K562 (cell line): Measurements from ENCODE around the gene CHTF8. TPM values are rescaled to one million over a fixed set of nuclear protein-coding genes. Genes with fewer than 3 reads are reported as not detected.

ENCODE experiments used
- FOXJ3 ChIP-seq: sonication (generic); formaldehyde crosslinking; IDR thresholded peaks from 2 replicates; pipeline ENCODE4 v1.4.0; 2020; ENCODE audit warnings: mild to moderate bottlenecking, missing genetic modification reagents
- JUN ChIP-seq, 2 experiments: sonication (generic) in 1 of 2; formaldehyde crosslinking in 1 of 2; IDR thresholded peaks; 2 replicates each; pipeline versions ENCODE4 v1.6.1 to v1.8.0; 2012 to 2022; ENCODE audit warnings: borderline replicate concordance in 2 of 2, mild to moderate bottlenecking in 2 of 2, improper control_type of control experiment in 1 of 2, low read depth in 1 of 2, low read length in 1 of 2, missing genetic modification reagents in 1 of 2
- NFIC ChIP-seq: fragments of 450-650 bp; IDR thresholded peaks from 2 replicates; pipeline ENCODE4 v1.6.1; 2017; ENCODE audit warnings: mild to moderate bottlenecking, inconsistent platforms
- NONO ChIP-seq, 2 experiments: fragments of 200-400 bp in 1 of 2; fragments of 450-650 bp in 1 of 2; formaldehyde crosslinking in 1 of 2; IDR thresholded peaks; 2 replicates each; pipeline ENCODE4 v1.6.1; 2017; ENCODE audit warnings: low read depth in 2 of 2, mild to moderate bottlenecking in 2 of 2, moderate library complexity in 2 of 2, low read length in 1 of 2
- PML ChIP-seq: IDR thresholded peaks from 2 replicates; pipeline ENCODE4 v1.6.1; 2012; ENCODE audit warnings: low read length, inconsistent platforms
- PTTG1 ChIP-seq: fragments of 450-650 bp; IDR thresholded peaks from 2 replicates; pipeline ENCODE4 v1.6.1; 2016; ENCODE audit warnings: low read depth, mild to moderate bottlenecking, missing genetic modification characterization, missing compliant biosample characterization
- RBFOX2 ChIP-seq: fragments of 200-400 bp; formaldehyde crosslinking; IDR thresholded peaks from 2 replicates; pipeline ENCODE4 v1.6.1; 2017; ENCODE audit warnings: low read depth, mild to moderate bottlenecking, low read length, moderate library complexity
- TAF1 ChIP-seq: IDR thresholded peaks from 2 replicates; pipeline ENCODE4 v1.6.1; 2011; ENCODE audit warnings: mild to moderate bottlenecking, low read length, moderate library complexity; ENCODE audit not compliant: insufficient read depth, control insufficient read depth, severe bottlenecking; ENCODE audit errors: extremely low read depth
- TAL1 ChIP-seq: fragments of 450-650 bp; IDR thresholded peaks from 2 replicates; pipeline ENCODE4 v1.6.1; 2016; ENCODE audit warnings: mild to moderate bottlenecking
- ZNF707 ChIP-seq: fragments of 250-450 bp; sonication (Bioruptor Pico); conservative IDR thresholded peaks from 2 replicates; pipeline ENCODE4 v1.8.0; 2022; ENCODE audit warnings: inconsistent platforms, mild to moderate bottlenecking, moderate library complexity
- polyA plus RNA-seq, 8 experiments: library from polyadenylated mRNA; depleted of rRNA in 4 of 8; stranded (reverse) in 5 of 8; unstranded in 3 of 8; fragments of >200 nt; fragmentation: Nextera tagmentation in 2 of 8; fragmentation: Illumina TruSeq in 1 of 8; extraction: Ambion mirVana in 2 of 8; extraction: Trizol in 1 of 8; gene quantifications; 2 replicates each; pipeline versions ENCODE4 v1.2.1 to v1.2.3, GENCODE V29; 2011 to 2014; ENCODE audit warnings: inconsistent platforms in 1 of 8, missing spikeins in 1 of 8
- total RNA-seq, 7 experiments: library from RNA; depleted of rRNA in 6 of 7; stranded (reverse); fragments of >200 nt in 6 of 7; fragmentation: Illumina TruSeq in 2 of 7; extraction: Trizol in 2 of 7; gene quantifications; 2 replicates each; pipeline versions ENCODE4 v1.2.1 to v1.2.3, GENCODE V29; 2011 to 2021; ENCODE audit warnings: low replicate concordance in 1 of 7
- TF ChIP-seq, protein P1 (sequence below), 2 experiments: fragments of 450-650 bp in 1 of 2; sonication (generic) in 1 of 2; formaldehyde crosslinking in 1 of 2; IDR thresholded peaks; 2 replicates each; pipeline versions ENCODE4 v1.7.1 to v1.9.0; 2016 to 2022; ENCODE audit warnings: inconsistent platforms in 1 of 2, mild to moderate bottlenecking in 1 of 2, missing genetic modification reagents in 1 of 2
- TF ChIP-seq, protein P2 (sequence below): fragments of 200-400 bp; formaldehyde crosslinking; IDR thresholded peaks from 2 replicates; pipeline ENCODE4 v1.6.1; 2017; ENCODE audit warnings: mild to moderate bottlenecking, low read depth, low read length, moderate library complexity

Gene CHTF8
- total and polyA plus RNA-seq, 9 of the 15 experiments (the other 6 are each of a cell fraction or from before 2014, with no cell fraction given) = 20.2 to 199 (median 108) TPM

DNA sequence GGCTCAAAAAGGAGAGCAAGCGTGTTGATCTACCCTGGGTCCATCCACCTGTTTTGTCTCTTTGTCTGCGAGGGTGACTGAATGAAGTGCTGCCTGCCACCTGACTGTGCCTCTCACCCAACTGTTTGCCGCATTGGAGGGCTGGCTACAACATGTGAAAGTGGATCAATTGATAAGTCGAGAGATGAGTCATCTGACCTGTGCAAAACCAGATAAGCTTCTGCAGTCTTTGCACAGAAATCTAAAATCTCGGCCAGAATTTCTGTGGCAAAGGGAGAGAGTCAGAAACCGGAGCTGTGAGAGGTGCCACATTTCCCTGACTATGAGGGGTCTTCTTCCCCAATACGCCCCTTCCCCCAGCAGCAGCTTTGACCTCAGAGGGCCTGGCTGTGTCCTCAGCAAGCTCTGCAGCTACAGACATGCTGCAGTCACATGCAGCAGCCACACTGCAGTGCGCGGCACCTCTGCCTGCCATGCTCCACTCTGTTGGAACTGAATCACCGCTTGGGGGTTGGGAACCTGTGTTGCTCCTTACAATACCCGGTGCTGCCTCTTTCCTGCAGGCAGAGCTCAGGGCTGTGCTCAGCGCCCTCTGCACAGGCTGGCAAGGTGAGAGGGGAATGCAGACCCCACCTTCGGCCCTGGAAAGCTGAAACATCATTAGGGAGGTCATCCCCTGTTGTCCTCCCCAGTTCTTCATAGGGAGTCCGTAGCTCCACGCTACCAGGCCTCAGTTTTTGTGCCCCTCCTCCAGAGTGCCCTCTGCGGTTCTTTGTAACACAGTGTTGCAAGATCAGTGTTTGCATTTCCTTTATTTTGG is 43.1 kb downstream of the CHTF8 start (continued):
- TF ChIP-seq, protein P1, sequence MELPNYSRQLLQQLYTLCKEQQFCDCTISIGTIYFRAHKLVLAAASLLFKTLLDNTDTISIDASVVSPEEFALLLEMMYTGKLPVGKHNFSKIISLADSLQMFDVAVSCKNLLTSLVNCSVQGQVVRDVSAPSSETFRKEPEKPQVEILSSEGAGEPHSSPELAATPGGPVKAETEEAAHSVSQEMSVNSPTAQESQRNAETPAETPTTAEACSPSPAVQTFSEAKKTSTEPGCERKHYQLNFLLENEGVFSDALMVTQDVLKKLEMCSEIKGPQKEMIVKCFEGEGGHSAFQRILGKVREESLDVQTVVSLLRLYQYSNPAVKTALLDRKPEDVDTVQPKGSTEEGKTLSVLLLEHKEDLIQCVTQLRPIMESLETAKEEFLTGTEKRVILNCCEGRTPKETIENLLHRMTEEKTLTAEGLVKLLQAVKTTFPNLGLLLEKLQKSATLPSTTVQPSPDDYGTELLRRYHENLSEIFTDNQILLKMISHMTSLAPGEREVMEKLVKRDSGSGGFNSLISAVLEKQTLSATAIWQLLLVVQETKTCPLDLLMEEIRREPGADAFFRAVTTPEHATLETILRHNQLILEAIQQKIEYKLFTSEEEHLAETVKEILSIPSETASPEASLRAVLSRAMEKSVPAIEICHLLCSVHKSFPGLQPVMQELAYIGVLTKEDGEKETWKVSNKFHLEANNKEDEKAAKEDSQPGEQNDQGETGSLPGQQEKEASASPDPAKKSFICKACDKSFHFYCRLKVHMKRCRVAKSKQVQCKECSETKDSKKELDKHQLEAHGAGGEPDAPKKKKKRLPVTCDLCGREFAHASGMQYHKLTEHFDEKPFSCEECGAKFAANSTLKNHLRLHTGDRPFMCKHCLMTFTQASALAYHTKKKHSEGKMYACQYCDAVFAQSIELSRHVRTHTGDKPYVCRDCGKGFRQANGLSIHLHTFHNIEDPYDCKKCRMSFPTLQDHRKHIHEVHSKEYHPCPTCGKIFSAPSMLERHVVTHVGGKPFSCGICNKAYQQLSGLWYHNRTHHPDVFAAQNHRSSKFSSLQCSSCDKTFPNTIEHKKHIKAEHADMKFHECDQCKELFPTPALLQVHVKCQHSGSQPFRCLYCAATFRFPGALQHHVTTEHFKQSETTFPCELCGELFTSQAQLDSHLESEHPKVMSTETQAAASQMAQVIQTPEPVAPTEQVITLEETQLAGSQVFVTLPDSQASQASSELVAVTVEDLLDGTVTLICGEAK (IDR thresholded peaks at IDR 0.05) = no peak
- TF ChIP-seq, protein P1 (CRISPR knock-in tag; IDR thresholded peaks at IDR 0.05) = no peak
- TF ChIP-seq FOXJ3 (CRISPR knock-in tag) = no peak
- no peak for TF ChIP-seq TAF1
- no peak for TF ChIP-seq RBFOX2
- 0 out of 2 replicates have a peak, but pooled peaks have one; percentile 21 for TF ChIP-seq NFIC
- TF ChIP-seq TAL1 = peak; percentile 77
- no peak for TF ChIP-seq PTTG1 (tag)
- TF ChIP-seq ZNF707 (CRISPR knock-in tag) = no peak
- TF ChIP-seq, protein P2, sequence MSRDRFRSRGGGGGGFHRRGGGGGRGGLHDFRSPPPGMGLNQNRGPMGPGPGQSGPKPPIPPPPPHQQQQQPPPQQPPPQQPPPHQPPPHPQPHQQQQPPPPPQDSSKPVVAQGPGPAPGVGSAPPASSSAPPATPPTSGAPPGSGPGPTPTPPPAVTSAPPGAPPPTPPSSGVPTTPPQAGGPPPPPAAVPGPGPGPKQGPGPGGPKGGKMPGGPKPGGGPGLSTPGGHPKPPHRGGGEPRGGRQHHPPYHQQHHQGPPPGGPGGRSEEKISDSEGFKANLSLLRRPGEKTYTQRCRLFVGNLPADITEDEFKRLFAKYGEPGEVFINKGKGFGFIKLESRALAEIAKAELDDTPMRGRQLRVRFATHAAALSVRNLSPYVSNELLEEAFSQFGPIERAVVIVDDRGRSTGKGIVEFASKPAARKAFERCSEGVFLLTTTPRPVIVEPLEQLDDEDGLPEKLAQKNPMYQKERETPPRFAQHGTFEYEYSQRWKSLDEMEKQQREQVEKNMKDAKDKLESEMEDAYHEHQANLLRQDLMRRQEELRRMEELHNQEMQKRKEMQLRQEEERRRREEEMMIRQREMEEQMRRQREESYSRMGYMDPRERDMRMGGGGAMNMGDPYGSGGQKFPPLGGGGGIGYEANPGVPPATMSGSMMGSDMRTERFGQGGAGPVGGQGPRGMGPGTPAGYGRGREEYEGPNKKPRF = no peak
- TF ChIP-seq PML = peak; percentile 64
- no peak for TF ChIP-seq NONO (IDR thresholded peaks at IDR 0.05; ENCODE audit: low read depth in 2 of 2, low read length in 1 of 2)
- peak; percentile 93 for TF ChIP-seq JUN (IDR thresholded peaks at IDR 0.05; ENCODE audit: borderline replicate concordance, low read depth, low read length)
- no peak for TF ChIP-seq JUN (CRISPR knock-in tag; IDR thresholded peaks at IDR 0.05; ENCODE audit: borderline replicate concordance)
